ENCODE data around the gene MCM7. TPM values are rescaled to one million over a fixed set of nuclear protein-coding genes. Genes with fewer than 3 reads are reported as not detected.

Gene MCM7
- total RNA-seq, 1 donor from 2014 or later: 40.1 TPM

DNA sequence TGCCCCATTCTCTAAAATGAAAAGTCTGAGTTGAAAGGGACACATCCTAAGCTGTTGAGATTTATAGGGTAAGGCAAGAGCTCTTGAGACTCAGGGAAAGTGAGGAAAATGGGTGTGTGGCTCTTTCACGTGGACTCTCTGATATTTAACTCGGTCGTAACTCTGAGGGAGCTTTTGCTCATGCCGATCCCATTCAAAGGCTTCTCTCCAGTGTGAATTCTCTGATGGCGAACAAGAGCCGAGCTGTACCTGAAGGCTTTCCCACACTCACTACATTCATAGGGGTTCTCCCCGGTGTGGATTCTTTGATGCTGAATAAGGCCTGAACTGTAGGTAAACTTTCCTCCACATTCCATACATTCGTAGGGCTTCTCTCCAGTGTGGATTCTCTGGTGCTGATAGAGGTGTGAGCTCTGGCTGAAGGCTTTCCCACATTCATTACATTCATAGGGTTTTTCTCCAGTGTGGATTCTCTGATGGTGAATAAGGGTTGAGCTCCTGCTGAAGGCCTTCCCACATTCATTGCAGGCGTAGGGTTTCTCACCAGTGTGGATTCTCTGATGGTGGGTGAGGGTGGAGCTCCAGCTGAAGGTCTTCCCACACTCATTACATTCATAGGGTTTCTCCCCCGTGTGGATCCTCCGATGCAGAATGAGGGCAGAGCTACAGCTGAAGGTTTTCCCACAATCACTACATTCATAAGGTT is 30.0 kb downstream of the MCM7 start:
- DNase-seq (ENCODE audit: low read depth): no peak

DNA sequence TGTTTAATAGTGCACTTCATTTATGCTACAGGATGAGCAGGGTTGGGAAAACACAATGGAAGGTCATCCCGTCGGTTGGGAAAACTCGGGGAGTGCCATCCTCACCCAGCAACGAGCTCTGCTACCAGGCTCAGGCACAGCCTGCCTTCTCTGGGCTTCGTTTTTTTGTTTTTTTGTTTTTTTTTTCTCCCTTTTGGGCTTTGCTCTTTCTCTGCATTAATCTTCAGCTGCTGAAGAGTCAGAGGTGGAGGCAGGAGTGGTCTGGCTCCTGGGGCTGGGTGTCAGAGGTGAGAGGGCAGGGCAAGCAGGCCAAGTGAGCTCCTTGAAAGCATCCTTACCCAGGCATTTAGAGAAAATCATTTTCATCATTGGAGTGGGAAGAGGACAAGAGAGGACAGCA is 31.2 kb downstream of the MCM7 start:
- no peak for DNase-seq (ENCODE audit: low read depth)

DNA sequence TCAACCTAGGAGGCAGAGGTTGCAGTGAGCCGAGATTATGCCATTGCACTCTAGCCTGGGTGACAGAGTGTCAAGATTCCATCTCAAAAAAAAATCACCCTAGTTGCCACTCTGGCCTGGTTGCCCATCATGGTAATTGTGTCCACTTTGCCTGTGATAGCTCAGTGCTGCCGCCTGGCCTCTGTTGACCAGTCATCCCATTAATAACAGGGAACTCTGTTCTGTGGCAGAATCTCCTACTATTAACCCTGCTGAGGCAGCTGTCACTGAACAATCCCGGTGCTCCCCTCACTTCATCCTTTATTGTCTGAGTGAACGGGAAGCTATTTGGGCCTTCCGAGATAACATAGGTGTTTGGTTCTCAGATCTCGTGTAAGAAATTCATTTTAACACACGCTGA is 34.2 kb downstream of the MCM7 start:
- DNase-seq (ENCODE audit: low read depth): no peak

DNA sequence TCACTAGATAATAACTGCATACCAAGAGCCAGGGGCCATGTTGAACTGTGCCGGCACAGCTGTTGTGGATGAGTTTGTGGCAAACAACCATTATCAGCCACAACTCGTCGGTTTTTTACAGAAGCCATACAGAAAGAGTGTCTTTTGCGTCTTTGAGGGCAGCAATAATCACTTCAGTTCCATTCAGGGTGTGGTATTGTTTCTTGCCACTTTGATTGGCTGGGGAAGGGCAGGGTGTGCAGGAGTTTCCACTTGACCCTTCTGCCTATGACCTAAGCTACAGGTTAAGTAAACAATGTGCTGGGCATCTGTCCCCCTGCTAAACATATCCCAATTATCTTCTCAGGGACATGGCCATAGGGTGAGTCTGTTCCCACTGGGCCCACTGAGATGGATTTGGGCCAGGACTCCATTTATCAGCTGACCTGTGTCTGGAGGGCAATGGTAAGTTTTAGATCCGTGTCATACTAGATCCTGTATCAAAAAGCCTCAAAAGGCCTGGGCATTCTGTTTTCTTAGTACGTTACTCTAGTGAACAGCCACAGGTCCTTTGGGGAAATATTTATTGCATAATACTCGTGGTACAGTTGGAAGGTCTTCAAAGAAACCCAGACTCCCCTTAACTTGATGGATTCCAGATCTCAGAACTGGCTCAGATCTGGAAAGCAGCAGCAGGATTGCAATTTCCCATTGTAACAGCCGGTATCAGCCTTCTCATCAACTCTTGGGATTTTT is 35.6 kb downstream of the MCM7 start:
- DNase-seq (ENCODE audit: low read depth): peak; percentile 19

DNA sequence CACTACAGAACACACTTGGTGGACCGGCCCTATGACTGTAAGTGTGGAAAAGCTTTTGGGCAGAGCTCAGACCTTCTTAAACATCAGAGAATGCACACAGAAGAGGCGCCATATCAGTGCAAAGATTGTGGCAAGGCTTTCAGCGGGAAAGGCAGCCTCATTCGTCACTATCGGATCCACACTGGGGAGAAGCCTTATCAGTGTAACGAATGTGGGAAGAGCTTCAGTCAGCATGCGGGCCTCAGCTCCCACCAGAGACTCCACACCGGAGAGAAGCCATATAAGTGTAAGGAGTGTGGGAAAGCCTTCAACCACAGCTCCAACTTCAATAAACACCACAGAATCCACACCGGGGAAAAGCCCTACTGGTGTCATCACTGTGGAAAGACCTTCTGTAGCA is 37.0 kb downstream of the MCM7 start:
- DNase-seq (ENCODE audit: low read depth): no peak

DNA sequence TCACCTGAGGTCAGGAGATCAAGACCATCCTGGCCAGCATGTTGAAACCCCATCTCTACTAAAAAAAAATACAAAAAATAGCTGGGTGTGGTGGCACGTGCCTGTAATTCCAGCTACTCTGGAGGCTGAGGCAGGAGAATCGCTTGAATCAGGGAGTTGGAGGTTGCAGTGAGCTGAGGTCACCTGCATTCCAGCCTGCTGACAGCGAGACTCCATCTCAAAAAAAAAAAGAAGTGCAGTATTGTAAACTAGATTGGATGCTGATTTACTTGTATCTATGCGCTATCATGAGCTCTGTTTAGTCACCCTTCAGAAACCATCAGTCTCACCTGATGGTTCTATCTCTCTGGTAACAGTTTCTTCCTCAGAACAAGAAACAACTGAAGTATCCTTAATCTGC is 37.8 kb downstream of the MCM7 start:
- DNase-seq (ENCODE audit: low read depth): no peak

DNA sequence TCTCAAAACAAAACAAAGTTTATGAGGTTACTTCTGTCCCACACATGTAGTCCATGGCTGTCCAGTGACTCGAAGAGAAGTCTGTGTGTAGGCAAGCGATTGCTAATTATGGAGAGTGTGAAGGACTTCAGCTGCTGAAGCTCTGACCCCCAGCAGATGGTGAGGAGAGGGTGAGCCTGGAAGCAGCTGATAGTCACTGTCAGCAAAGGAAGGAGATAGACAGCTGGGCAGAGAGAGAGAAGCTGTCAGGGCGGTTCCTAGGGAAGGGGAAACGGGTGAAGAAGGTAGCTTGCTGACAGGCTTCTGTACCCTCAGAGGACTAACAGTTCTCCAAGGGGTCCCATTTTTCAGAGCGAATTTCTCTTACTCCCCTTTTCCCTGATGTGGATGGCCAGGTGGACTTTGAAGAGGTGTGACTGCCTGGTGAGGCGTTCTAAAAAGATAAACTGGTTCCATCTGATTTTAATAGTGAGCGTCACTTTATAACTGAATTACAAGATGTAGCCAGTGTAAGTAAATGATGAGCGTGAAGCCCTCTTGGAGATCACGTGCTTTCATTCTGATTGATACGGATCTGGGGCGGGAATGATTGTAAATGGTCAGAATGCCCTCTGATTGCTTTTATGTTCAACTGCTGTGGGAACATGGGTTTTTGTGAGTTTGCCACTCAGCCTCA is 39.5 kb downstream of the MCM7 start:
- DNase-seq (ENCODE audit: low read depth): no peak

DNA sequence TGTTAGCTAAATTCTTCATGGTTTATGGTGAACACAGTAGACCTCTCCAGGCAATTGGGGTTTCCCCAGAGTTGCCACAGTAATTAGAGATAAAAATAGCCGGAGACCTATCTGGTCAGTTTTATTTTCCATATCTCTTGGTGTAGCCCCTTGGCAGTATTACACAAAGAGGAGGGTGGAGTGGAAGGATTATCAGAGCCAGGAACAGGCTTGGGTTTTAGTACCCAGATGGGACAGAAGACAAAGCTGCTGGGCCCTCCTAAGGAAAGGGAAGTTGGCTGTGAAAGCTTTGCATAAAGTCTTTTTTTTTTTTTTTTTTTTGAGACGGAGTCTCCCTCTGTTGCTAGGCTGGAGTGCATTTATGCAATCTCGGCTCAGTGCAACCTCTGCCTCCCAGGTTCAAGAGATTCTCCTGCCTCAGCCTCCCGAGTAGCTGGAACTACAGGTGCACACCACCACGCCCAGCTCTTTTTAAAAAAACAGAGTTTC is 41.9 kb downstream of the MCM7 start:
- DNase-seq (ENCODE audit: low read depth): no peak

DNA sequence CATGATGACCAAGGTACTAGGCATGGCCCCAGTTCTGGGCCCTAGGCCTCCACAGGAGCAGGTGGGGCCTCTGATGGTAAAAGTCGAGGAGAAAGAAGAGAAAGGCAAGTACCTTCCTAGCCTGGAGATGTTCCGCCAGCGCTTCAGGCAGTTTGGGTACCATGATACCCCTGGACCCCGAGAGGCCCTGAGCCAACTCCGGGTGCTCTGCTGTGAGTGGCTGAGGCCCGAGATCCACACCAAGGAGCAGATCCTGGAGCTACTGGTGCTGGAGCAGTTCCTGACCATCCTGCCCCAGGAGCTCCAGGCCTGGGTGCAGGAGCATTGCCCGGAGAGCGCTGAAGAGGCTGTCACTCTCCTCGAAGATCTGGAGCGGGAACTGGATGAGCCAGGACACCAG is 44.2 kb downstream of the MCM7 start:
- no peak for DNase-seq (ENCODE audit: low read depth)

DNA sequence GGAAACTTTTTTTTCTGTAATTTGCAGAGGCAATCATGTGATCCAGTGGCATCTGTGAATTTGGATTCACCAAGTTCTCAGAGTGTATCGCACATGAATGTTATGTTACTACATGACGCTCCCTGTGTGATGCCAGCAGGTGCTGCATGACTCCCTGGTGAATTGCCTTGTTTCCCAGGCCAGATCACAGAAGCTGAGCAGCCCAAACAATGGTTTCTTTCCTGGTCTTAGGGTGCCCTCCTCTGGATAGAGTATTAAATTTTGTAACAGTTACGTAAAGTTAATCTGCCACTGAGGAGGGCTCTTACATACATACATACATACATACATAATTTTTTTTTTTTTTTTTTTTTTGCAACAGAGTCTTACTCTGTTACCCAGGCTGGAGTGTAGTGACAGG is 48.0 kb downstream of the MCM7 start:
- peak; percentile 44 for DNase-seq (ENCODE audit: low read depth)

DNA sequence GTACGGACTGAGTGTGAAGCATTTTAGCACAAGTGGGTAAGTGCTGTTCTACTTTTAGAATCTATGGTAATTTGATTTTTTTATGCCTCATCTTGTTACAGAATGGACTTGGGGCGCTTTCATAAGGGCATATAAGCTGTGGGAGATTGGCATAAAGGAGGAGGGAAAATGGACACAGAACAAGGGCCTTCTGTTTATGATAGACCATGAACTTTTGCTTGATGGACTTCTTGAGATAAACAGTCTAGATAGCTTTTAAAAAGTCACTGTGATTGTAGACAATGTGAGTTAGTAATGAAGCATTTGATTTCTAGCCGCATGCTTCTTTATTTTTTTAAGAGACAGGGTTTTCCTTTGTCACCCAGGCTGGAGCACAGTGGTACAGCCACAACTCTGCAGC is 49.6 kb downstream of the MCM7 start:
- no peak for DNase-seq (ENCODE audit: low read depth)

DNA sequence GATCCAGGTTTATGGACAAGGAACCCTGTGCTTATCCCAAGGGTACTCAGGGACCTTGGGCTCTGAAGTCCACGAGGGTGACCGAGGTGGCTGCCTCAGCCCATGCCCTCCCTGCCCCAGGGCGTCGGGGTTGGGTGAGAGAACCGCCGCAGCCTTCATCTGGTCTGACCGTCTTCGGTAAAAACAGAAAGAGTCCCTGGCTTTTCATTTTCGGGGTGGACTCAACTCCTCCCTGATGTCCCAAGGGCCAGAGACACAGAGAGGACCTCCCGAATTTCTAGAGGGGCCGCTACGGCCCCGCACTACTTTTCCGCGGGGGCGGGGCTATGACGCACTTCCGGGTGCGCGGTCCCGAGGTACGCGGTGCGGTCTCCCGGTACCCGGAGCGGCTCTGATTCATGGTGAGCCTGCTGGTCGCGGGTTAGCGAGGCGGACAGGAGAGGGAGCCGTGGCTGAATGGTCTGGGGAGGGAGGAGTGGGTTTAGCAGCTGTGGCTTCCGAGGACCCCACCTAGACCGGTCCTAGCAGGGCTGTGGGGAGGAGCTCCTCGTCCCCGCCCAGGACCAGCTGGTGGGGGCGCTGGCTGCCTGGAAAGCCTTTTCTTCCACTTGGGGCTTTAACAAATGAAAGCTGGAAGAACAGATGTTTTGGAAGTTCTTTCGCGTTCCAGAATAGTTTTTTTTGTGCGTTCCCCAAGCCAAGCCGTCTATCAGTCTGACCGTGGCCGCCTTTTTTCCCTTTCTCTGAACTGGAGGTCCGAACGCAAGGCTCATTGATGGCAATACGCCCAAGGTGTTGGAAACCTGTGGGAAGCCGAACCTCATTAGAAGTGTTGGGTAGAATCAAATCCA is 51.5 kb downstream of the MCM7 start, which contains the start of gene ZSCAN21:
ZSCAN21 (plus strand) TSS at position 334 of the 851 bp plus-strand sequence. CDS start 7,233 bp downstream, outside the sequence.
- peak; percentile 67 for DNase-seq (ENCODE audit: low read depth)

DNA sequence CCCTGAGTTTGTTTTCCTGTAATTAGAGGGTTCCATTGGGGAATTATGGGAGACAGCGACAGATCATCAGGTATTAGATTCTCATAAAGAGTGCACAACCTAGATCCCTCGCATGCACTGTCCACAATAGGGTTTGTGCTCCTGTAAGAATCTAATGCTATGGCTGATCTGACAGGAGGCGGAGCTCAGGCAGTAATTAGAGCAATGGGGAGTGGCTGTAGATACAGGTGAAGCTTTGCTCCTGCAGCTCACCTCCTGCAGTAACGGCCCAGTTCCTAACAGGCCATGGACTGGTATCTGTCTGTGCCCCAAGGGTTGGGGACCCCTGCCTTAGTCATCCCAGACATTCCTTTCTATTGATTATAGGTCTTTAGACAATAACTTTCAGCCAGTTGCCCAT is 52.5 kb downstream of the MCM7 start:
- no peak for DNase-seq (ENCODE audit: low read depth)

DNA sequence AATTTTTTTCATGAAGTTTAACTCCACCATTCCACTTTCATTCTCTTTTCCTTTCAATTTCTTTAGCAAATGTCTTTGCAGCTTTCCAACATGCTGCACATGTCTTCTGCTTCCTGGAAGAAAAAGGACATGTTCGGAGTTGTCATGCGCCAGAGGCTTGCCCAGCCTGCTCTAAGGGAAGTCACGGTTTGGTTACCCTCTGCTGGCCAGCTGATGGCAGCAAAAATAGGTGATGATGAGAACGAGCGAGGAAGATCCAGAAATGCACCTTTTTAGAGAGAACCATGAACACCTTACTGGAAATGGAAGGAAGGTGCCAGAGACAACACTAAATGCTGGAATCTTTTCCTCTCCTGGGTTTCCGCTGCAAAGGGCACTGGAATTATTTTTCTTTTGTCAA is 56.5 kb downstream of the MCM7 start:
- peak; percentile 21 for DNase-seq (ENCODE audit: low read depth)

Other genes starting within 250 kb of the MCM7 start
- 0.15 TPM in 1 of 2 replicates, not detected in the other for gene OR2AE1, start 224.4 kb downstream of the MCM7 start, total RNA-seq
- 21.2 and 35.4 TPM in 2 replicates for gene TRIM4, start 181.9 kb downstream of the MCM7 start, total RNA-seq
- not detected in 2 replicates for gene GJC3, start 171.8 kb downstream of the MCM7 start, total RNA-seq
- not detected in 2 replicates for gene AZGP1, start 125.4 kb downstream of the MCM7 start, total RNA-seq
- 33.9 and 70.8 TPM in 2 replicates for gene ZKSCAN1, start 85.8 kb downstream of the MCM7 start, total RNA-seq
- 5.0 and 13.6 TPM in 2 replicates for gene ZSCAN21, start 51.6 kb downstream of the MCM7 start, total RNA-seq
- 35.4 and 37.0 TPM in 2 replicates for gene ZNF3, start 19.7 kb downstream of the MCM7 start, total RNA-seq
- gene COPS6, start 12.4 kb downstream of the MCM7 start, total RNA-seq: 36.6 and 72.5 TPM in 2 replicates
- gene AP4M1, start 246 bp upstream of the MCM7 start, total RNA-seq: 30.0 and 39.1 TPM in 2 replicates
- 32.6 and 100 TPM in 2 replicates for gene TAF6, start 18.0 kb upstream of the MCM7 start, total RNA-seq
- 25.6 and 27.4 TPM in 2 replicates for gene CNPY4, start 18.2 kb upstream of the MCM7 start, total RNA-seq
- gene MBLAC1, start 25.6 kb upstream of the MCM7 start, total RNA-seq: 1.6 and 2.0 TPM in 2 replicates
- 58.4 and 86.1 TPM in 2 replicates for gene LAMTOR4, start 47.5 kb upstream of the MCM7 start, total RNA-seq
- gene TRAPPC14, start 57.3 kb upstream of the MCM7 start, total RNA-seq: 4.0 and 4.6 TPM in 2 replicates
- gene GAL3ST4, start 67.2 kb upstream of the MCM7 start, total RNA-seq: 0.75 TPM in 1 of 2 replicates, not detected in the other
- 1.6 and 2.3 TPM in 2 replicates for gene GPC2, start 76.0 kb upstream of the MCM7 start, total RNA-seq
- not detected in 2 replicates for gene STAG3, start 76.5 kb upstream of the MCM7 start, total RNA-seq
- gene PVRIG, start 118.6 kb upstream of the MCM7 start, total RNA-seq: not detected in 2 replicates
- gene SPDYE3, start 206.3 kb upstream of the MCM7 start, total RNA-seq: 0.05 TPM in 1 of 2 replicates, not detected in the other

Measured in renal cortical epithelial cell (primary cell).